SHP77 (cell line): Measurements from ENCODE around the gene TTLL5.

Experiments
- DNase-seq, 2 experiments: peaks; one replicate each; lab custom pipeline; 2025; lab: John Stamatoyannopoulos, UW

TTLL5 gene

GRCh38 chr14:75794615-75795038 lies 133.6 kb downstream of the TTLL5 start:
- DNase-seq: peak; percentile 9 to 28

- DNase-seq: no peak
These were observed 139.7 kb downstream of the TTLL5 start for GRCh38 chr14:75800792-75801191.

- DNase-seq: no peak
These were observed 141.4 kb downstream of the TTLL5 start for GRCh38 chr14:75802486-75802885.

- no peak for DNase-seq
These were observed 142.7 kb downstream of the TTLL5 start for GRCh38 chr14:75803765-75804164.

- DNase-seq: no peak
These were observed 143.7 kb downstream of the TTLL5 start for GRCh38 chr14:75804570-75805275.

GRCh38 chr14:75805646-75806045 lies 144.6 kb downstream of the TTLL5 start:
- DNase-seq: no peak

- no peak for DNase-seq
These were observed 145.3 kb downstream of the TTLL5 start for GRCh38 chr14:75806352-75806832.

- no peak for DNase-seq
These were observed 146.8 kb downstream of the TTLL5 start for GRCh38 chr14:75807667-75808360.

- no peak for DNase-seq
These were observed 150.2 kb downstream of the TTLL5 start for GRCh38 chr14:75811136-75811829.

GRCh38 chr14:75811872-75812499 lies 150.9 kb downstream of the TTLL5 start:
- peak; percentile 85 to 90 for DNase-seq

GRCh38 chr14:75812622-75813021 lies 151.6 kb downstream of the TTLL5 start:
- DNase-seq: no peak

GRCh38 chr14:75820761-75821160 lies 159.7 kb downstream of the TTLL5 start:
- no peak for DNase-seq

- no peak for DNase-seq
These were observed 160.9 kb downstream of the TTLL5 start for GRCh38 chr14:75821831-75822521.

- no peak for DNase-seq
These were observed 161.6 kb downstream of the TTLL5 start for GRCh38 chr14:75822522-75823141.

- no peak for DNase-seq
These were observed 162.3 kb downstream of the TTLL5 start for GRCh38 chr14:75823334-75823733.

- no peak for DNase-seq
These were observed 163.3 kb downstream of the TTLL5 start for GRCh38 chr14:75824318-75824717.

GRCh38 chr14:75825147-75825592 lies 164.1 kb downstream of the TTLL5 start:
- DNase-seq: no peak

GRCh38 chr14:75826599-75826998 lies 165.6 kb downstream of the TTLL5 start:
- DNase-seq: no peak

GRCh38 chr14:75827331-75827730 lies 166.3 kb downstream of the TTLL5 start:
- DNase-seq: no peak

GRCh38 chr14:75829316-75829715 lies 168.3 kb downstream of the TTLL5 start:
- no peak for DNase-seq

- peak; percentile 82 to 88 for DNase-seq
These were observed 170.4 kb downstream of the TTLL5 start for GRCh38 chr14:75831455-75831854.
